K562 (cell line): ENCODE results near the gene FGFRL1. TPM values are rescaled to one million over a fixed set of nuclear protein-coding genes. Genes with fewer than 3 reads are reported as not detected.

ENCODE experiments used
- BRD9 ChIP-seq: fragments of 450-650 bp; IDR thresholded peaks from 2 replicates; pipeline ENCODE4 v1.6.1; 2018; ENCODE audit warnings: low read depth; ENCODE audit not compliant: partially characterized antibody
- CBFA2T3 ChIP-seq: fragments of 450-650 bp; IDR thresholded peaks from 2 replicates; pipeline ENCODE4 v1.6.1; 2017
- CEBPG ChIP-seq, 3 experiments: fragments of 200-800 bp in 1 of 3; sonication (Bioruptor generic) in 1 of 3; sonication (generic) in 1 of 3; formaldehyde crosslinking in 1 of 3; IDR thresholded peaks in 2 of 3; conservative IDR thresholded peaks in 1 of 3; 2 replicates each; pipeline versions ENCODE4 v1.6.1 to v1.8.0; 2016 to 2022; ENCODE audit warnings: missing compliant biosample characterization in 2 of 3, missing genetic modification characterization in 2 of 3, mild to moderate bottlenecking in 1 of 3, missing genetic modification reagents in 1 of 3
- CHD1 ChIP-seq: fragments of 200-600 bp; sonication (generic); IDR thresholded peaks from one replicate; pipeline ENCODE4 v1.6.1; 2012; ENCODE audit warnings: mild to moderate bottlenecking, moderate library complexity, low read length, inconsistent platforms
- CREB1 ChIP-seq, 2 experiments: sonication (generic) in 1 of 2; formaldehyde crosslinking in 1 of 2; IDR thresholded peaks; 2 replicates each; pipeline versions ENCODE4 v1.6.1 to v1.8.0; 2012 to 2022; ENCODE audit warnings: inconsistent platforms in 1 of 2, mild to moderate bottlenecking in 1 of 2, missing genetic modification reagents in 1 of 2, moderate library complexity in 1 of 2
- GATAD2A ChIP-seq: fragments of 450-650 bp; IDR thresholded peaks from 2 replicates; pipeline ENCODE4 v1.6.1; 2017
- KLF1 ChIP-seq: fragments of 450-650 bp; IDR thresholded peaks from 2 replicates; pipeline ENCODE4 v1.6.1; 2016; ENCODE audit warnings: missing genetic modification characterization, missing compliant biosample characterization
- MEIS2 ChIP-seq: fragments of 450-650 bp; IDR thresholded peaks from 2 replicates; pipeline ENCODE4 v1.6.1; 2014; ENCODE audit warnings: mild to moderate bottlenecking; ENCODE audit not compliant: partially characterized antibody
- PHF21A ChIP-seq: fragments of 450-650 bp; IDR thresholded peaks from 2 replicates; pipeline ENCODE4 v1.6.1; 2017; ENCODE audit warnings: low read depth, borderline replicate concordance
- RCOR1 ChIP-seq, 2 experiments: IDR thresholded peaks; 2 replicates each; pipeline ENCODE4 v1.6.1; 2012; ENCODE audit warnings: low read depth in 2 of 2, low read length in 2 of 2, borderline replicate concordance in 1 of 2, improper control_type of control experiment in 1 of 2
- RUNX1 ChIP-seq: sonication (generic); IDR thresholded peaks from 2 replicates; pipeline ENCODE4 v1.6.1; 2016; ENCODE audit warnings: antibody characterized with exemption, low read depth
- SMAD1 ChIP-seq: fragments of 150-350 bp; IDR thresholded peaks from 2 replicates; pipeline ENCODE4 v1.6.1; 2014; ENCODE audit warnings: low read length, low read depth; ENCODE audit not compliant: partially characterized antibody
- SMARCB1 ChIP-seq: IDR thresholded peaks from 2 replicates; pipeline ENCODE4 v1.6.1; 2011; ENCODE audit warnings: improper control_type of control experiment, low read depth; ENCODE audit not compliant: insufficient read length
- TBL1XR1 ChIP-seq, 2 experiments: IDR thresholded peaks; 2 replicates each; pipeline ENCODE4 v1.6.1; 2012; ENCODE audit warnings: improper control_type of control experiment in 2 of 2, low read length in 2 of 2, mild to moderate bottlenecking in 1 of 2
- TCF15 ChIP-seq: fragments of 250-450 bp; sonication (Bioruptor Pico); IDR thresholded peaks from 2 replicates; pipeline ENCODE4 v1.8.0; 2022; ENCODE audit warnings: moderate library complexity, mild to moderate bottlenecking, inconsistent platforms
- TRIM28 ChIP-seq: fragments of 450-650 bp; IDR thresholded peaks from 2 replicates; pipeline ENCODE4 v1.6.1; 2017
- VEZF1 ChIP-seq: fragments of 200-800 bp; sonication (Bioruptor generic); IDR thresholded peaks from 2 replicates; pipeline ENCODE4 v1.6.1; 2017; ENCODE audit warnings: missing genetic modification characterization, missing compliant biosample characterization
- ZNF324 ChIP-seq: fragments of 250-450 bp; sonication (Bioruptor Pico); IDR thresholded peaks from 2 replicates; pipeline ENCODE4 v1.4.0; 2020; ENCODE audit warnings: mild to moderate bottlenecking
- ZNF41 ChIP-seq: fragments of 250-450 bp; sonication (Bioruptor Pico); conservative IDR thresholded peaks from 2 replicates; pipeline ENCODE4 v1.4.0; 2020; ENCODE audit warnings: mild to moderate bottlenecking
- ZNF592 ChIP-seq: fragments of 450-650 bp; IDR thresholded peaks from 2 replicates; pipeline ENCODE4 v1.6.1; 2017; ENCODE audit warnings: antibody characterized with exemption, mild to moderate bottlenecking
- ZSCAN32 ChIP-seq: fragments of 450-650 bp; formaldehyde crosslinking; IDR thresholded peaks from 2 replicates; pipeline ENCODE4 v1.4.0; 2020; ENCODE audit warnings: mild to moderate bottlenecking, moderate library complexity
- polyA plus RNA-seq, 8 experiments: library from polyadenylated mRNA; depleted of rRNA in 4 of 8; stranded (reverse) in 5 of 8; unstranded in 3 of 8; fragments of >200 nt; fragmentation: Nextera tagmentation in 2 of 8; fragmentation: Illumina TruSeq in 1 of 8; extraction: Ambion mirVana in 2 of 8; extraction: Trizol in 1 of 8; gene quantifications; 2 replicates each; pipeline versions ENCODE4 v1.2.1 to v1.2.3, GENCODE V29; 2011 to 2014; ENCODE audit warnings: inconsistent platforms in 1 of 8, missing spikeins in 1 of 8
- total RNA-seq, 7 experiments: library from RNA; depleted of rRNA in 6 of 7; stranded (reverse); fragments of >200 nt in 6 of 7; fragmentation: Illumina TruSeq in 2 of 7; extraction: Trizol in 2 of 7; gene quantifications; 2 replicates each; pipeline versions ENCODE4 v1.2.1 to v1.2.3, GENCODE V29; 2011 to 2021; ENCODE audit warnings: low replicate concordance in 1 of 7

Gene FGFRL1
- total and polyA plus RNA-seq, 9 of the 15 experiments (the other 6 are each of a cell fraction or from before 2014, with no cell fraction given), result 0.34 to 49.9 (median 14.6) TPM

GRCh38 chr4:1043651-1044468 is 32.4 kb downstream of the FGFRL1 start (continued):
- TF ChIP-seq RCOR1 (IDR thresholded peaks at IDR 0.05; ENCODE audit: borderline replicate concordance in 1 of 2, low read depth in 2 of 2, low read length in 2 of 2) (peak in 1 of 2 experiments; percentile 94; a peak in 2 of 4 replicates), RUNX1 (peak; percentile 28; the same call in 1 of the 2 replicates), CREB1 (IDR thresholded peaks at IDR 0.05) (peak; percentile 61; the same call in 1 of the 2 replicates), CREB1 (CRISPR knock-in tag; IDR thresholded peaks at IDR 0.05) (peak; percentile 78), KLF1 (tag) (peak; percentile 59; the same call in 1 of the 2 replicates), CBFA2T3 (peak; percentile 60), TRIM28 (peak; percentile 80; the same call in 1 of the 2 replicates), TBL1XR1 (IDR thresholded peaks at IDR 0.05; ENCODE audit: low read length in 2 of 2) (peak in 1 of 2 experiments; percentile 80; a peak in 2 of 4 replicates), BRD9 (peak; percentile 85), ZNF324 (CRISPR knock-in tag) (no peak), PHF21A (peak; percentile 77; the same call in 1 of the 2 replicates), MEIS2 (peak; percentile 100), CHD1 (no peak), SMAD1 (peak; percentile 77), CEBPG (CRISPR knock-in tag; IDR thresholded peaks at IDR 0.05) (peak; percentile 100), CEBPG (tag; conservative IDR thresholded peaks at IDR 0.05 in 1 of 2, IDR thresholded peaks at IDR 0.05 in 1 of 2) (peak; percentile 91 to 99), VEZF1 (CRISPR knock-in tag) (peak; percentile 94), SMARCB1 (no peak), TCF15 (CRISPR knock-in tag) (no peak; the same call in 1 of the 2 replicates), ZNF592 (peak; percentile 98), ZSCAN32 (peak; percentile 55; the same call in 1 of the 2 replicates), ZNF41 (CRISPR knock-in tag) (no peak), GATAD2A (peak; percentile 91)
